ENCODE measurements around the gene LHFPL4. TPM values are rescaled to one million over a fixed set of nuclear protein-coding genes. Genes with fewer than 3 reads are reported as not detected.

Gene LHFPL4
- total and polyA plus RNA-seq, 8 donors: 0.35 to 3.9 (median 1.1) TPM

DNA sequence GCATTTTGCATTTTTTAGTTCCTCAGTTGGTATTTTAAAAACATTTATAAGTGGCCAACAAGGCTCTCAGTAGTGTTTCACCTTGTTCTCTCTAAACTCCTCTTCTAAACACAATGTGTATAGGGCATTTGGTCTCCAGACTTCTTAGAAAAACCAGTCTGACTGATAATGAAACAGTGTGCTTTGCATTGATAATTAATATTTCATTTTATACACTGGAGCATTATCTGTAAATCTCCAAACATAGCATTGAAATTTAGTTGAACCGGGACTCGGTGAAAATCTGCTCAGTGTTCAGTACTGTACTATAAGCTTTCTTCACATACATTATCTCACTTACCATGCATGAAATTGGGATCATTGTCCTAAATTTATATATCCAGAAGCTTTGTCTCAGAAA, 102.6 kb downstream of the LHFPL4 start:
- H3K27ac ChIP-seq: no peak overlapping the region
- FAIRE-seq: no peak
- H3K27me3 ChIP-seq: no peaks in the 10 kb centered on the region
- TF ChIP-seq, protein P1, sequence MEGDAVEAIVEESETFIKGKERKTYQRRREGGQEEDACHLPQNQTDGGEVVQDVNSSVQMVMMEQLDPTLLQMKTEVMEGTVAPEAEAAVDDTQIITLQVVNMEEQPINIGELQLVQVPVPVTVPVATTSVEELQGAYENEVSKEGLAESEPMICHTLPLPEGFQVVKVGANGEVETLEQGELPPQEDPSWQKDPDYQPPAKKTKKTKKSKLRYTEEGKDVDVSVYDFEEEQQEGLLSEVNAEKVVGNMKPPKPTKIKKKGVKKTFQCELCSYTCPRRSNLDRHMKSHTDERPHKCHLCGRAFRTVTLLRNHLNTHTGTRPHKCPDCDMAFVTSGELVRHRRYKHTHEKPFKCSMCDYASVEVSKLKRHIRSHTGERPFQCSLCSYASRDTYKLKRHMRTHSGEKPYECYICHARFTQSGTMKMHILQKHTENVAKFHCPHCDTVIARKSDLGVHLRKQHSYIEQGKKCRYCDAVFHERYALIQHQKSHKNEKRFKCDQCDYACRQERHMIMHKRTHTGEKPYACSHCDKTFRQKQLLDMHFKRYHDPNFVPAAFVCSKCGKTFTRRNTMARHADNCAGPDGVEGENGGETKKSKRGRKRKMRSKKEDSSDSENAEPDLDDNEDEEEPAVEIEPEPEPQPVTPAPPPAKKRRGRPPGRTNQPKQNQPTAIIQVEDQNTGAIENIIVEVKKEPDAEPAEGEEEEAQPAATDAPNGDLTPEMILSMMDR (IDR thresholded peaks at IDR 0.05): no peak
- DNase-seq: no peak
- H3K4me1 ChIP-seq: peaks cover 0 to 3% (median 0%) of the 10 kb centered on the region in 3 donors
- intact Hi-C loops (cut with DNase I): no loop called here
- H3K4me3 ChIP-seq: no peak overlapping the region
- no peaks in the 10 kb centered on the region for H3K9me3 ChIP-seq
- WGBS, 2 donors: 92 to 96% methylated on average over 2 of the region's 2 CpGs
- H3K36me3 ChIP-seq: peaks cover 0 to 88% (median 25%) of the 10 kb centered on the region in 3 donors
- ATAC-seq: no peak

DNA sequence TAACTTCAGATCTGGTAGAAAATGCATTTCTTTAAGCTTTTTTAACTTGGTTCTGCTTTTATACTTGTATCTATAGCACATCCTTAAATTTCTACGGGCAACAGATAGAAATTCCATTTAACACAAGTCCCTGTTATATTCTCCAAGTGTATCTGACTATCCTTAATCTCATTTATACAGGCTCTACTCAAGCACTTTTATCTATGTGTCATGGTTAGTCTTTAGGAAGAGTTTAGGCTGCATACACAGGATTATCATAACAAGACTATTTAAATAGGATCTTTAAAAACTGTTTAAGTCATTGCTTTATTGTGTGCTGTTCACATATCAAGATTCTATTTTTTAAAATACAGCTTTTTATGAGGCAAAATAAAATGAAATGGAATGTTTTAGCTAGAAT, 103.5 kb downstream of the LHFPL4 start:
- Histone ChIP-seq H3K4me3 (no peak overlapping the region), H3K4me1 (peaks cover 0 to 3% (median 0%) of the 10 kb centered on the region in 3 donors), H3K27ac (no peak overlapping the region), H3K36me3 (peaks cover 0 to 87% (median 32%) of the 10 kb centered on the region in 3 donors), H3K9me3 (no peaks in the 10 kb centered on the region), H3K27me3 (no peaks in the 10 kb centered on the region)
- WGBS, 2 donors: 78 to 88% methylated on average over 1 of the region's 1 CpG
- no peak for FAIRE-seq
- TF ChIP-seq, protein P1 (IDR thresholded peaks at IDR 0.05): no peak
- DNase-seq: no peak
- no peak for ATAC-seq
- intact Hi-C loops (cut with DNase I): no loop called here

DNA sequence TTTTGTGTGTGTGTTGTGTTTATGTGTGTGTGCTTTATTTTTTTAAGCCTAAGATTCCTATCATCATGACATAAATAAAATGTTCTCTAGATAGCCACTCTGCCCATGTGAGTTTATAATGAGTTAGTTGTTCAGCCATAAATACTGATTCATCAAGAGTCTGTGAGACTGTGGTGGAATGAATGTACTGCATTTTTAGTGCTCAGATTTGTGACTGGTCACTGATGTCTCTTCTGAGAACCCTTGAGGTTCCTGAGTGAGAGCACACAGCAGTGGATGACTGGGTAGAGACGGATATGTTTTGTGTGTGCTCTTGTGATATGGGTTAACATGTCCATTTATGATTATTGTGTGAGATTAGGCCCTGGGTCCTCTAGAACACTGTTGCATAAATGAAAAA, 105.0 kb downstream of the LHFPL4 start:
- DNase-seq (no peak), ATAC-seq (no peak), FAIRE-seq (no peak)
- intact Hi-C loops (cut with DNase I): loop anchor here in 1 of 3 donors (10.0 kb wide), 1 partner anchor 54 kb away; the partner anchor contains the start of gene SETD5
- Histone ChIP-seq H3K27ac (no peak overlapping the region), H3K27me3 (no peaks in the 10 kb centered on the region), H3K4me1 (peaks cover 0 to 3% (median 0%) of the 10 kb centered on the region in 3 donors), H3K36me3 (peaks cover 0 to 86% (median 34%) of the 10 kb centered on the region in 3 donors), H3K9me3 (no peaks in the 10 kb centered on the region), H3K4me3 (no peak overlapping the region)
- 86 to 88% methylated on average over 1 of the region's 1 CpG for WGBS, 2 donors
- TF ChIP-seq, protein P1 (IDR thresholded peaks at IDR 0.05): no peak

Other genes starting within 250 kb of the LHFPL4 start
- gene THUMPD3, start 190.8 kb downstream of the LHFPL4 start, total RNA-seq: 10 to 100 TPM; 14.0 to 22.5 (median 16.4) TPM
- gene THUMPD3, start 190.8 kb downstream of the LHFPL4 start, polyA plus RNA-seq: 10 to 100 TPM; 12.0 to 20.6 TPM
- gene SETD5, start 156.2 kb downstream of the LHFPL4 start, total RNA-seq: 10 to 100 TPM; 35.0 to 78.0 (median 44.4) TPM
- 10 to 100 TPM; 25.5 to 31.7 TPM for gene SETD5, start 156.2 kb downstream of the LHFPL4 start, polyA plus RNA-seq
- gene MTMR14, start 95.7 kb upstream of the LHFPL4 start, total RNA-seq: 10 to 100 TPM; 11.5 to 20.8 (median 13.0) TPM
- 10 to 100 TPM; 14.0 to 20.6 TPM for gene MTMR14, start 95.7 kb upstream of the LHFPL4 start, polyA plus RNA-seq
- gene CPNE9, start 150.0 kb upstream of the LHFPL4 start, total RNA-seq: under 1 TPM in 3 of 6 donors, not detected in 3; 0.12 to 0.19 (median 0.12) TPM
- under 1 TPM; 0.19 to 0.85 TPM for gene CPNE9, start 150.0 kb upstream of the LHFPL4 start, polyA plus RNA-seq
- gene BRPF1, start 177.9 kb upstream of the LHFPL4 start, total RNA-seq: 10 to 100 TPM in 1 of 6 donors, 1 to 10 TPM in 5; 7.0 to 10.8 (median 8.4) TPM
- 10 to 100 TPM in 1 of 2 donors, 1 to 10 TPM in 1; 5.8 to 10.4 TPM for gene BRPF1, start 177.9 kb upstream of the LHFPL4 start, polyA plus RNA-seq
- gene OGG1, start 196.1 kb upstream of the LHFPL4 start, total RNA-seq: 10 to 100 TPM in 1 of 6 donors, 1 to 10 TPM in 5; 5.9 to 13.9 (median 7.8) TPM
- 10 to 100 TPM; 11.2 to 12.7 TPM for gene OGG1, start 196.1 kb upstream of the LHFPL4 start, polyA plus RNA-seq
- gene CAMK1, start 216.1 kb upstream of the LHFPL4 start, total RNA-seq: 10 to 100 TPM in 1 of 6 donors, 1 to 10 TPM in 5; 2.0 to 12.8 (median 4.4) TPM
- 10 to 100 TPM; 20.5 to 23.7 TPM for gene CAMK1, start 216.1 kb upstream of the LHFPL4 start, polyA plus RNA-seq
- gene TADA3, start 238.7 kb upstream of the LHFPL4 start, total RNA-seq: 10 to 100 TPM; 13.2 to 28.0 (median 18.4) TPM
- 10 to 100 TPM; 22.0 to 29.1 TPM for gene TADA3, start 238.7 kb upstream of the LHFPL4 start, polyA plus RNA-seq
- gene ARPC4, start 239.3 kb upstream of the LHFPL4 start, total RNA-seq: 10 to 100 TPM; 39.5 to 72.6 (median 53.1) TPM
- gene ARPC4, start 239.3 kb upstream of the LHFPL4 start, polyA plus RNA-seq: 10 to 100 TPM; 35.0 to 44.7 TPM